Osteocyte (in vitro differentiated cells): ENCODE results near the gene RALGAPB. TPM values are rescaled to one million over a fixed set of nuclear protein-coding genes. Genes with fewer than 3 reads are reported as not detected.

Experiments used
- DNase-seq: peaks from one replicate; pipeline ENCODE4 v3.0.0; 2021; ENCODE audit warnings: mixed read lengths; ENCODE audit not compliant: unreplicated experiment; ENCODE audit errors: extremely low spot score
- H3K27ac Mint-ChIP-seq: one replicate; pipeline ENCODE4 v1.8.0; 2021; ENCODE audit warnings: mild to moderate bottlenecking, mixed read lengths; ENCODE audit not compliant: unreplicated experiment
- H3K27me3 Mint-ChIP-seq: one replicate; pipeline ENCODE4 v1.8.0; 2021; ENCODE audit warnings: mixed read lengths; ENCODE audit not compliant: unreplicated experiment
- H3K36me3 Mint-ChIP-seq: one replicate; pipeline ENCODE4 v1.8.0; 2021; ENCODE audit warnings: mixed read lengths; ENCODE audit not compliant: unreplicated experiment
- H3K4me1 Mint-ChIP-seq: one replicate; pipeline ENCODE4 v1.8.0; 2021; ENCODE audit warnings: mixed read lengths; ENCODE audit not compliant: unreplicated experiment
- H3K4me3 Mint-ChIP-seq: one replicate; pipeline ENCODE4 v1.8.0; 2021; ENCODE audit warnings: mild to moderate bottlenecking, moderate library complexity, mixed read lengths; ENCODE audit not compliant: unreplicated experiment
- H3K9me3 Mint-ChIP-seq: one replicate; pipeline ENCODE4 v1.8.0; 2021; ENCODE audit warnings: mixed read lengths; ENCODE audit not compliant: unreplicated experiment
- total RNA-seq: library from RNA; stranded (reverse); gene quantifications from 2 replicates; pipeline ENCODE4 v1.2.1, GENCODE V29; 2021
- TF ChIP-seq, protein P1 (sequence below): fragments of 200-600 bp; sonication (generic); IDR thresholded peaks from 2 replicates; pipeline ENCODE4 v1.5.0; 2021; ENCODE audit warnings: antibody characterized with exemption, mild to moderate bottlenecking, moderate library complexity

The RALGAPB gene
- total RNA-seq, 1 donor from 2014 or later: 36.8 TPM

DNA sequence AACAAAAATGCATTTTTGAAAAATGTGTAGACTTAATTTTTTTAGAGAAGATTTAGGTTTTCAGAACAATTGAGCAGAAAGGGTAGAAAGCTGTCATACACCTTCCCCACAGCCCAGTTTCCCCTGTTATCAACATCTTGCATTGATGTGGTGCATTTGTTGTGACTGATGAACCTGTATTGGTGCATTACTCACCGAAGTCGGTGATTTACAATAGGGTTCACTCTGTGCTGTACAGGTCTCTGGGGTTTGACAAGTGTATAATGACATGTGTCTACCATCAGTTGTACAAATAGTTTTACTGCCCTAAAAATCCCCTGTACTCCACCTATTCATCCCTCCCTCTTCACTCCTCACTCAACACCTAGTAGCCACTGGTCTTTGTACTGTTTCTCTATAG is 84.5 kb downstream of the RALGAPB start:
- Mint-ChIP-seq H3K9me3 (no peaks in the 10 kb centered on the region), H3K27ac (no peak overlapping the region), H3K4me3 (no peak overlapping the region), H3K4me1 (no peaks in the 10 kb centered on the region), H3K27me3 (no peaks in the 10 kb centered on the region), H3K36me3 (peaks cover 49% of the 10 kb centered on the region)
- DNase-seq: no peak
- TF ChIP-seq, protein P1, sequence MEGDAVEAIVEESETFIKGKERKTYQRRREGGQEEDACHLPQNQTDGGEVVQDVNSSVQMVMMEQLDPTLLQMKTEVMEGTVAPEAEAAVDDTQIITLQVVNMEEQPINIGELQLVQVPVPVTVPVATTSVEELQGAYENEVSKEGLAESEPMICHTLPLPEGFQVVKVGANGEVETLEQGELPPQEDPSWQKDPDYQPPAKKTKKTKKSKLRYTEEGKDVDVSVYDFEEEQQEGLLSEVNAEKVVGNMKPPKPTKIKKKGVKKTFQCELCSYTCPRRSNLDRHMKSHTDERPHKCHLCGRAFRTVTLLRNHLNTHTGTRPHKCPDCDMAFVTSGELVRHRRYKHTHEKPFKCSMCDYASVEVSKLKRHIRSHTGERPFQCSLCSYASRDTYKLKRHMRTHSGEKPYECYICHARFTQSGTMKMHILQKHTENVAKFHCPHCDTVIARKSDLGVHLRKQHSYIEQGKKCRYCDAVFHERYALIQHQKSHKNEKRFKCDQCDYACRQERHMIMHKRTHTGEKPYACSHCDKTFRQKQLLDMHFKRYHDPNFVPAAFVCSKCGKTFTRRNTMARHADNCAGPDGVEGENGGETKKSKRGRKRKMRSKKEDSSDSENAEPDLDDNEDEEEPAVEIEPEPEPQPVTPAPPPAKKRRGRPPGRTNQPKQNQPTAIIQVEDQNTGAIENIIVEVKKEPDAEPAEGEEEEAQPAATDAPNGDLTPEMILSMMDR: no peak

DNA sequence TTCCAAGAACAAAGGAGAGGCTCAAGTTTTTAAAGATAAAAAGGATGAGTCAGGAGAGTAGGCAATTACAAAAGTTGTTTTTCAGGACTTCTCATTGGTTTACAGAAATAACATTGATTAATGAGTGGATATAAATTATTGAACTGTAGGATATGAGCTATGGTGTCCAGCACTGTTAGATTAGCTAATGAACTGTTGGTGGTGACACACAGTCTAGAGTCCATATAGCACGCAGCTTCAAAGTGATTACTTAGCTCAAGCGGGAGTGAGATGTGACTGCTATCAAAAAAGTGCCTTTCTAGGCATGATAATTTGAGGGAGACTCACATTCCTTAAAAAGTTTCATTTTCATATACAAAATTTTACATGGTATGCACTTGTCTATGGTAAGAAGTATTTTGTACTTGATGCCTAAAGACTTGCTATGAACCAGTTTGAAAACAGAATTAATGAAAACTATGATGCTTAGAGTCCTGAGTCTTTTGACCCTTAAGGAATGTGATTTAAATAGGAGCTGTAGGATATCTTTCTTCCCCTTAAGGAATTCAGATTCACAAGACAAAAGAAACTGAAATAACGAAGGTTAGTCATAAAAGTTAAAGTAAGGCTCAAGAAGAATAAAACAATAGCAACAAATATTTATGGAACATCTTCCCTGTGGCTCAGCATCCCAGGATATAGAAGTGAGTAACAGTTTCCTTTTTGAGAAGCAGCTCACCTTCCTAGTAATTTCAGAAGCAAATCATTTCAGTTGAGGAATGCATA is 86.1 kb downstream of the RALGAPB start:
- no peaks in the 10 kb centered on the region for H3K27me3 Mint-ChIP-seq
- H3K4me1 Mint-ChIP-seq: no peaks in the 10 kb centered on the region
- no peak for DNase-seq
- peaks cover 49% of the 10 kb centered on the region for H3K36me3 Mint-ChIP-seq
- H3K9me3 Mint-ChIP-seq: no peaks in the 10 kb centered on the region
- TF ChIP-seq, protein P1: no peak
- no peak overlapping the region for H3K4me3 Mint-ChIP-seq
- H3K27ac Mint-ChIP-seq: no peak overlapping the region

DNA sequence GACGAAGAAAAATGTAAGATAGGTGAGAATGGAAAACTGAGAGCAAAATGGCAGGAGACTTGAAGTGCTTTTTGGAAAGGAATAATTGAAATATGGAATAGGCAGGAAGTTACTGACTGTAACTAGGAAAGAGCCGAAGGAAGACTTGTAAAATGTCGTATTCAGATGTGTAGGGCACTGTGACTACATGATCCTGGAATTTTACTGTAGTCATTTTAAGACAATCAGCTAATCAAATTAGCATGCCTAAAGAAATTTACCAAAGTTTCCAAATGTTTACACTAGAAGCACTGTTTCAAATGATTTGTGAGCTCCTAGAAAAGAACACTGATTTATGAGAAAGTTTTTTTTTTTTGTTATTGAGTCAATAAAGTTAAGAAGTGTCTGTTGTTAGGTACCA is 87.1 kb downstream of the RALGAPB start:
- DNase-seq: no peak
- Mint-ChIP-seq H3K27ac (no peak overlapping the region), H3K27me3 (no peaks in the 10 kb centered on the region), H3K4me3 (no peak overlapping the region), H3K4me1 (no peaks in the 10 kb centered on the region), H3K9me3 (no peaks in the 10 kb centered on the region), H3K36me3 (peaks cover 41% of the 10 kb centered on the region)
- TF ChIP-seq, protein P1: no peak

DNA sequence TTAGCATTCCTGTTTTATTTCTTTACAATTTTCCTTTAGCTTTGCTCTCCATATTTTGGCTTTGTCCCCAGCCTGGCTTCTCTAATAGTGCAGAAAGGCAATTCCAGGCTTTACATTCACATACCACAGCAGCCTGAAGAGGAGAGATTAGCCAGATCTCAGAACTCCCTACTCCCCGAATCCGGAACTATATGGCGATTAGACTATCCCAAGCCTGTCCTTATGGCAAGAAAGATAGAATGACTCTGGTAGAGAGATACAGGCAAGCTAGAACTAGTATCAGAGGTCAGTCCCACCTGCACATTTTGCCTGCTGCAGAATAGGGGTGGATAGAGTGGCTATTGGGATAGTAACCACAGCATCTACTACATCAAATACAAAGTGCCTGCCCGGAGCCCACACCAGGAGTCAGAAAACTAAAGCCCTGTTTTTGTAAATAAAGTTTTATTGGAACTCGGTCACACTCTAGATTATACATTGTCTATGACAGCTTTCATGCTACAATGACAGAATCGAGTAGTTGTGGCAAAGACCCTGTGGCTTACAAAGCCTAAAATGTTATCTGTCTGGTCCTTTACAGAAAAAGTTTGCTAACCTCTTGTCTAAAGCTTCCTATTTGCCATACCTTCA is 91.3 kb downstream of the RALGAPB start:
- H3K36me3 Mint-ChIP-seq: peaks cover 44% of the 10 kb centered on the region
- H3K27me3 Mint-ChIP-seq: no peaks in the 10 kb centered on the region
- TF ChIP-seq, protein P1: no peak
- H3K9me3 Mint-ChIP-seq: no peaks in the 10 kb centered on the region
- DNase-seq: no peak
- H3K27ac Mint-ChIP-seq: no peak overlapping the region
- H3K4me1 Mint-ChIP-seq: no peaks in the 10 kb centered on the region
- H3K4me3 Mint-ChIP-seq: no peak overlapping the region

DNA sequence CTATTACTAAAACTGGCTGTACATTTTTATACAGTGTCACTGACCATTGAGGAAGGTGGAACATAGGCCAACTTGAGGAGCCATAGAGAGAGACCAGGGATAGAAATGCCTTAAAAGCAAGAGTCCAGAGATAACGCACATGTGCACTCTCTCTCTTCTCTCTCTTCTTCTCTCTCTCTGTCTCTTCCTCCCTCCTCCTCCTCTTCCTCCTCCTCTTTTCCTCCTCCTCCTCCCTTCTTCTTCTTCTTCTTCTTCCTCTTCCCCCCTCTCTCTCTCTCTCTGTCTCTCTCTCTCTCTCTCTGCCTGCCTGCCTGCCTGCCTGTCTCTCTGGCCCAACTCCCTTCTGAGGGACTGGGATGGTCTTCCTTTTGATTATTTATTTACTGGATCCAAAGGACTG is 92.0 kb downstream of the RALGAPB start:
- no peak for DNase-seq
- Mint-ChIP-seq H3K27ac (no peak overlapping the region), H3K27me3 (no peaks in the 10 kb centered on the region), H3K9me3 (no peaks in the 10 kb centered on the region), H3K36me3 (peaks cover 43% of the 10 kb centered on the region), H3K4me1 (no peaks in the 10 kb centered on the region), H3K4me3 (no peak overlapping the region)
- TF ChIP-seq, protein P1: no peak
